Left forelimb (tissue), 1 donor: ENCODE measurements around the gene GCA.

Source experiments
- DNase-seq: peaks from one replicate; pipeline ENCODE4 v3.0.0-alpha.2; 2018; ENCODE audit warnings: low spot score

Gene GCA

GRCh38 chr2:162343824-162344616, at the start of gene GCA:
Gene GCA, plus strand, starts transcription at chr2:162344132. Its CDS starts 117 bp downstream, at chr2:162344249.
- DNase-seq, result peak; percentile 96

GRCh38 chr2:162295009-162295408, 48.9 kb upstream of the GCA start:
- no peak for DNase-seq

- no peak for DNase-seq
Observed at GRCh38 chr2:162297925-162298552, 45.9 kb upstream of the GCA start.

GRCh38 chr2:162298669-162299335, 45.1 kb upstream of the GCA start:
- DNase-seq, result no peak

- DNase-seq, result no peak
Observed at GRCh38 chr2:162300266-162300665, 43.7 kb upstream of the GCA start.

- DNase-seq, result no peak
Observed at GRCh38 chr2:162301151-162301804, 42.7 kb upstream of the GCA start.

- no peak for DNase-seq
Observed at GRCh38 chr2:162301877-162302276, 42.1 kb upstream of the GCA start.

- no peak for DNase-seq
Observed at GRCh38 chr2:162305901-162306300, 38.0 kb upstream of the GCA start.

- DNase-seq, result no peak
Observed at GRCh38 chr2:162308747-162309503, 35.0 kb upstream of the GCA start.

- no peak for DNase-seq
Observed at GRCh38 chr2:162312853-162313252, 31.1 kb upstream of the GCA start.

- no peak for DNase-seq
Observed at GRCh38 chr2:162315938-162316337, 28.0 kb upstream of the GCA start.

GRCh38 chr2:162316590-162316989, 27.3 kb upstream of the GCA start:
- no peak for DNase-seq

GRCh38 chr2:162317058-162317742, 26.7 kb upstream of the GCA start:
- no peak for DNase-seq

- no peak for DNase-seq
Observed at GRCh38 chr2:162317861-162318327, 26.0 kb upstream of the GCA start.

GRCh38 chr2:162318328-162319180, 25.4 kb upstream of the GCA start, which contains the start of gene IFIH1:
Gene IFIH1, minus strand, starts transcription at chr2:162318684. Its CDS starts 377 bp downstream, at chr2:162318307.
- DNase-seq, result peak; percentile 80

GRCh38 chr2:162320864-162321517, 22.9 kb upstream of the GCA start:
- no peak for DNase-seq

GRCh38 chr2:162324953-162325352, 19.0 kb upstream of the GCA start:
- no peak for DNase-seq

- DNase-seq, result no peak
Observed at GRCh38 chr2:162327134-162327769, 16.7 kb upstream of the GCA start.

GRCh38 chr2:162327806-162328205, 16.1 kb upstream of the GCA start:
- DNase-seq, result no peak
